HCT116 (cell line): ENCODE data around the gene GJA10.

Source experiments
- RAD21 ChIP-seq: IDR thresholded peaks from 2 replicates; pipeline ENCODE4 v1.6.1; 2012; ENCODE audit warnings: low read depth, mild to moderate bottlenecking
- TF ChIP-seq, protein P1 (sequence below): IDR thresholded peaks from 2 replicates; pipeline ENCODE4 v1.6.1; 2012

DNA sequence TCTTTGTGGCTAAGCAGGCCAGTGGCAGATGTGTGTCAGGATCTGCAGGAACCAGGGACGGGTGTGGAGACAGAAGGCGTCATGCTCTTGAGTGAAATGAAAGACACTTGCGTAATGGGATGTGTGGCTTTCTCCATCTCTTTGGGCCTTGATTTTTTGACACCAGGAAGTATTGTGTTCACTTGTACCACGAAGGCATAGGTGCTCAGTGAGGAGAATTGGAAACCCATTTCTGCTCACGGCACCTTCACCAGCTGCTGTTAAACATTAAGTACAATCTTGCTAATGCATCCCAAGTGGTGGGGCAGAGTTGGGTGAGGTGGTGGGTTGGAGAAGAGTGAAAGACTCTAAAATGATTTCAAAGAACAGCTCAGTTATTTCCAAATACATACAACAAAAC lies 30.0 kb downstream of the GJA10 start:
- TF ChIP-seq RAD21: no peak
- TF ChIP-seq, protein P1, sequence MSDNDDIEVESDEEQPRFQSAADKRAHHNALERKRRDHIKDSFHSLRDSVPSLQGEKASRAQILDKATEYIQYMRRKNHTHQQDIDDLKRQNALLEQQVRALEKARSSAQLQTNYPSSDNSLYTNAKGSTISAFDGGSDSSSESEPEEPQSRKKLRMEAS: no peak
